Endothelial cell of umbilical vein (primary cell): ENCODE measurements around the gene SHROOM4.

Source experiments
- CTCF ChIP-seq, 2 donors: IDR thresholded peaks; 1 replicate in 1 of 2; 2 replicates in 1 of 2; pipeline ENCODE4 v1.5.1; 2011; ENCODE audit warnings: low read length in 2 of 2, mild to moderate bottlenecking in 2 of 2, moderate library complexity in 2 of 2, control low read depth in 1 of 2, inconsistent platforms in 1 of 2, low read depth in 1 of 2; ENCODE audit not compliant: insufficient read depth in 1 of 2; ENCODE audit errors: extremely low read depth in 1 of 2
- EZH2 ChIP-seq: IDR thresholded peaks from 2 replicates; pipeline ENCODE4 v1.6.1; 2012; ENCODE audit warnings: borderline replicate concordance, low read depth, mild to moderate bottlenecking, moderate library complexity, low read length, inconsistent platforms; ENCODE audit not compliant: severe bottlenecking
- FOS ChIP-seq: IDR thresholded peaks from 2 replicates; pipeline ENCODE4 v1.6.1; 2011; ENCODE audit warnings: mild to moderate bottlenecking, low read length, moderate library complexity, borderline replicate concordance; ENCODE audit not compliant: insufficient read depth
- MYC ChIP-seq: IDR thresholded peaks from one replicate; pipeline ENCODE4 v1.6.1; 2011; ENCODE audit warnings: mild to moderate bottlenecking, low read depth, low read length
- POLR2A ChIP-seq: IDR thresholded peaks from 2 replicates; pipeline ENCODE4 v1.6.1; 2012; ENCODE audit warnings: low read depth, mild to moderate bottlenecking, control low read depth, low read length
- POLR2AphosphoS5 ChIP-seq: IDR thresholded peaks from 2 replicates; pipeline ENCODE4 v1.6.1; 2012; ENCODE audit warnings: low read depth, mild to moderate bottlenecking, control low read depth, low read length, moderate library complexity; ENCODE audit not compliant: insufficient read depth

GRCh38 chrX:50609796-50610195 is 204.2 kb downstream of the SHROOM4 start:
- TF ChIP-seq POLR2A (no peak), MYC (no peak), CTCF (IDR thresholded peaks at IDR 0.05; ENCODE audit: extremely low read depth in 1 of 2, insufficient read depth in 1 of 2, low read depth in 1 of 2, low read length in 2 of 2) (no peak), POLR2AphosphoS5 (no peak), FOS (no peak), EZH2 (no peak)
